ENCODE results near the gene ATAT1. TPM values are rescaled to one million over a fixed set of nuclear protein-coding genes. Genes with fewer than 3 reads are reported as not detected.
A peak's percentile ranks its signal among the peaks of the same experiment; 100 is the strongest.
"Not testable (repeated sequence)": the region's sequence is repeated elsewhere in the genome, so short reads cannot be mapped to it uniquely, and the experiment has no call there.

Gene ATAT1
- polyA plus RNA-seq, 3 donors, result 0.51 to 10.4 (median 0.68) TPM

DNA sequence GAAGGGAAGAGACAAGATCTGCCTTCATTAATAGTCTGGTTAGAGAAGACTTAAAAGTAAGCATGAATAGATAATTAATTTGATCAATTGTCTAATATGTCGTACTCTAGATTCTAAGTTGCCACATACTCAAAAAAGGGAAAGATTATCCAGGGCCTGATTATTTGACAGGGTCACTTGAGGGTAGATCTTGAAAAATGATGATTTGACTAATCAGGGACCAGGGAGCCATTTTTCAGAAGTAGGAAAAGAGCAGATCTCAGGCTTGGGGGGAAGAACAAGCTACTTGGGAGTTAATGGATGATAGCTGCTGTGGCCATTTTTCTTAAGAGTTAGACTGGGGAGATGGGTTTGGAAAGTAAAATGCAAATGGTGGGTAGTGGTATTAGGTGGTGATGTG lies 34.4 kb upstream of the ATAT1 start:
- no peak overlapping the region for H3K9ac ChIP-seq (ENCODE audit: insufficient read depth, low read length, poor library complexity, severe bottlenecking)
- H3K27ac ChIP-seq (ENCODE audit: low read depth in 1 of 2, low read length in 2 of 2), result no peak overlapping the region
- no peak for DNase-seq
- no peaks in the 10 kb centered on the region for H3K27me3 Mint-ChIP-seq (ENCODE audit: low read depth in 3 of 3)
- H2AFZ ChIP-seq (ENCODE audit: insufficient read depth, low read depth, low read length, poor library complexity, severe bottlenecking), result no peak overlapping the region
- TF ChIP-seq, protein P1, sequence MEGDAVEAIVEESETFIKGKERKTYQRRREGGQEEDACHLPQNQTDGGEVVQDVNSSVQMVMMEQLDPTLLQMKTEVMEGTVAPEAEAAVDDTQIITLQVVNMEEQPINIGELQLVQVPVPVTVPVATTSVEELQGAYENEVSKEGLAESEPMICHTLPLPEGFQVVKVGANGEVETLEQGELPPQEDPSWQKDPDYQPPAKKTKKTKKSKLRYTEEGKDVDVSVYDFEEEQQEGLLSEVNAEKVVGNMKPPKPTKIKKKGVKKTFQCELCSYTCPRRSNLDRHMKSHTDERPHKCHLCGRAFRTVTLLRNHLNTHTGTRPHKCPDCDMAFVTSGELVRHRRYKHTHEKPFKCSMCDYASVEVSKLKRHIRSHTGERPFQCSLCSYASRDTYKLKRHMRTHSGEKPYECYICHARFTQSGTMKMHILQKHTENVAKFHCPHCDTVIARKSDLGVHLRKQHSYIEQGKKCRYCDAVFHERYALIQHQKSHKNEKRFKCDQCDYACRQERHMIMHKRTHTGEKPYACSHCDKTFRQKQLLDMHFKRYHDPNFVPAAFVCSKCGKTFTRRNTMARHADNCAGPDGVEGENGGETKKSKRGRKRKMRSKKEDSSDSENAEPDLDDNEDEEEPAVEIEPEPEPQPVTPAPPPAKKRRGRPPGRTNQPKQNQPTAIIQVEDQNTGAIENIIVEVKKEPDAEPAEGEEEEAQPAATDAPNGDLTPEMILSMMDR (IDR thresholded peaks at IDR 0.05), result no peak
- H3K9me3 Mint-ChIP-seq, result peaks cover 0 to 2% (median 0%) of the 10 kb centered on the region in 7 donors
- peaks cover 2% of the 10 kb centered on the region for H3K4me1 Mint-ChIP-seq
- no peak overlapping the region for H3K4me3 ChIP-seq (replicated peaks in 1 of 3; ENCODE audit: low read depth in 2 of 3, low read length in 3 of 3)
- no peak overlapping the region for H3K4me3 Mint-ChIP-seq
- intact Hi-C loops (cut with micrococcal nuclease), result loop anchor here in 1 of 2 donors (10.0 kb wide), 1 partner anchor 47 kb away; no protein-coding TSS in a partner anchor
- H3K36me3 Mint-ChIP-seq, result peaks cover 59 to 81% of the 10 kb centered on the region in 2 donors
- H3K9me3 ChIP-seq (replicated peaks in 1 of 2; ENCODE audit: control insufficient read depth in 1 of 2, insufficient read depth in 1 of 2, low read length in 2 of 2), result no peaks in the 10 kb centered on the region
- H3K27me3 ChIP-seq (ENCODE audit: control insufficient read depth in 2 of 2, insufficient read depth in 2 of 2, low read length in 2 of 2), result no peaks in the 10 kb centered on the region
- peaks cover 31% of the 10 kb centered on the region for H4K20me1 ChIP-seq (ENCODE audit: insufficient read depth, low read length)
- WGBS (ENCODE audit: insufficient coverage), result no CpG with 5 or more reads among the region's 1 CpG
- peak overlapping the region in 2 of 7 donors; percentile 15 to 68 for H3K27ac Mint-ChIP-seq
- no peak overlapping the region for H3K4me2 ChIP-seq (replicated peaks; ENCODE audit: extremely low read depth, low read length, poor library complexity, severe bottlenecking)
- no peaks in the 10 kb centered on the region for H3K79me2 ChIP-seq (ENCODE audit: insufficient read depth, low read length)
- no peaks in the 10 kb centered on the region for H3K4me1 ChIP-seq (ENCODE audit: control insufficient read depth in 1 of 2, insufficient read depth in 2 of 2, low read length in 2 of 2)
- H3K36me3 ChIP-seq (replicated peaks in 1 of 2; ENCODE audit: control insufficient read depth in 1 of 2, insufficient read depth in 2 of 2, low read length in 2 of 2), result peaks cover 50 to 79% of the 10 kb centered on the region in 2 donors

DNA sequence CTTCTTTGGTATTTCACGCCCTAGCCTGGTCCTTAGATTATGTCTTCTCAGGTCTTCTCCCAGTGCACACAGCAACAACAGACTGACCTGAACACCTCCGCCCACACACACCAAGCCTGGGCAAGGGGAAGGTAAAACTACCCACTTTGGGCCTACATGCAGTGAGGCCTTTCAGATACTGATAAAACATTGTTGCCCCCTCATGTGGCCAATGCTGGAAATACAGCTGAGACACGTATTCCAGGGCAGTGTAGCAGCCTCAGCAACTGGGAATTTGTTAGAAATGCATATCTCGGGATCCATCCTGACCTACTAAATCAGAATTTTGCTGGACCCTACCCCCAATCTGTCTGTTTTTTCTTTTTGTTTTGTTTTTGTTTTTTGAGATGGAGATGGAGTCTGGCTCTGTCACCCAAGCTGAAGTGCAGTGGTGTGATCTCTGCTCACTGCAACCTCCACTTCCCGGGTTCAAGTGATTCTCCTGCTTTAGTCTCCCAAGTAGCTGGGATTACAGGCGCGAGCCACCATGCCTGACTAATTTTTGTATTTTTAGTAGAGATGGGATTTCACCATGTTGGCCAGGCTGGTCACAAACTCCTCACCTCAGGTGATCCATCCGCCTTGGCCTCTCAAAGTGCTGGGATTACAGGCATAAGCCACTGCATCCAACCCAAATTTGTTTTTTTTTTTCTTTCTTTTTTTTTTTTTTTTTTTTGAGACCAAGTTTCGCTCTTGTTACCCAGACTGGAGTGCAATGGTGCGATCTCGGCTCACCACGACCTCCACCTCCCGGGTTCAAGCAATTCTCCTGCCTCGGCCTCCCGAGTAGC lies 29.1 kb upstream of the ATAT1 start:
- WGBS (ENCODE audit: insufficient coverage), result 67% methylated on average over 3 of the region's 15 CpGs
- not testable (repeated sequence) for H2AFZ ChIP-seq (ENCODE audit: insufficient read depth, low read depth, low read length, poor library complexity, severe bottlenecking); H3K4me2 ChIP-seq (replicated peaks; ENCODE audit: extremely low read depth, low read length, poor library complexity, severe bottlenecking); H3K9ac ChIP-seq (ENCODE audit: insufficient read depth, low read length, poor library complexity, severe bottlenecking); H3K79me2 ChIP-seq (ENCODE audit: insufficient read depth, low read length); H3K27me3 Mint-ChIP-seq (ENCODE audit: low read depth in 3 of 3); H3K9me3 Mint-ChIP-seq; H3K27me3 ChIP-seq (ENCODE audit: control insufficient read depth in 2 of 2, insufficient read depth in 2 of 2, low read length in 2 of 2); H3K4me1 Mint-ChIP-seq; H3K27ac ChIP-seq (ENCODE audit: low read depth in 1 of 2, low read length in 2 of 2); H3K4me3 ChIP-seq (replicated peaks in 1 of 3; ENCODE audit: low read depth in 2 of 3, low read length in 3 of 3); H3K4me3 Mint-ChIP-seq; H3K9me3 ChIP-seq (replicated peaks in 1 of 2; ENCODE audit: control insufficient read depth in 1 of 2, insufficient read depth in 1 of 2, low read length in 2 of 2); H3K4me1 ChIP-seq (ENCODE audit: control insufficient read depth in 1 of 2, insufficient read depth in 2 of 2, low read length in 2 of 2)
- Mint-ChIP-seq H3K36me3 (peaks cover 31 to 52% of the 10 kb centered on the region in 2 donors), H3K27ac (peak overlapping the region in 1 of 7 donors; percentile 2)
- peak; percentile 57 to 72 (median 66) for DNase-seq
- intact Hi-C loops (cut with micrococcal nuclease), result loop anchor here (1.0 to 10.0 kb wide), 4 partner anchors 53 to 115 kb away; no protein-coding TSS in a partner anchor
- H3K36me3 ChIP-seq (replicated peaks in 1 of 2; ENCODE audit: control insufficient read depth in 1 of 2, insufficient read depth in 2 of 2, low read length in 2 of 2), result peaks cover 33 to 51% of the 10 kb centered on the region in 2 donors
- H4K20me1 ChIP-seq (ENCODE audit: insufficient read depth, low read length), result peaks cover 53% of the 10 kb centered on the region
- TF ChIP-seq, protein P1 (IDR thresholded peaks at IDR 0.05), result peak; percentile 85
